Measurements from ENCODE around the gene NPAS3. TPM values are rescaled to one million over a fixed set of nuclear protein-coding genes. Genes with fewer than 3 reads are reported as not detected.

The NPAS3 gene
- total RNA-seq, 1 experiment from 2014 or later = not detected

GRCh38 chr14:33201116-33201515 is 262.4 kb downstream of the NPAS3 start:
- Histone ChIP-seq H3K9ac (ENCODE audit: low read length) (no peak overlapping the region), H3K4me1 (ENCODE audit: control insufficient read depth in 1 of 2, insufficient read depth in 2 of 2, low read length in 2 of 2) (no peaks in the 10 kb centered on the region), H3K4me2 (ENCODE audit: low read length) (no peak overlapping the region), H2AFZ (ENCODE audit: low read depth, low read length, poor library complexity, severe bottlenecking) (no peak overlapping the region), H4K20me1 (ENCODE audit: insufficient read depth) (no peaks in the 10 kb centered on the region), H3K79me2 (ENCODE audit: insufficient read depth, low read length) (no peaks in the 10 kb centered on the region), H3K9me2 (ENCODE audit: insufficient read depth) (no peaks in the 10 kb centered on the region), H3K27ac (ENCODE audit: low read depth, low read length) (no peak overlapping the region), H3K27me3 (ENCODE audit: insufficient read depth, low read length) (no peaks in the 10 kb centered on the region), H3K4me3 (replicated peaks in 1 of 2; ENCODE audit: low read depth in 1 of 2, low read length in 2 of 2) (no peak overlapping the region), H3K36me3 (ENCODE audit: control insufficient read depth in 1 of 2, insufficient read depth in 2 of 2, low read length in 2 of 2) (no peaks in the 10 kb centered on the region), H3K9me3 (ENCODE audit: control insufficient read depth in 1 of 2, insufficient read depth in 1 of 2, low read depth in 1 of 2, low read length in 2 of 2) (no peaks in the 10 kb centered on the region)
- ATAC-seq (no peak), DNase-seq (ENCODE audit: low read depth, low spot score) (no peak)
- POLR2A ChIA-PET = no interaction called here
- intact Hi-C loops (cut with micrococcal nuclease) = no loop called here
- TF ChIP-seq SIN3A (IDR thresholded peaks at IDR 0.05; ENCODE audit: low read depth) = no peak
- no TSS peak for BruUV-seq (replicated peaks)
- CTCF ChIA-PET = no interaction called here
- RAD21 ChIA-PET (ENCODE audit: low non-redundant PET in 1 of 2, low total read pairs in 2 of 2, uncharacterized antibody in 2 of 2, unreplicated experiment in 2 of 2) = no interaction called here

GRCh38 chr14:33206981-33207380 is 268.3 kb downstream of the NPAS3 start:
- intact Hi-C loops (cut with micrococcal nuclease) = no loop called here
- Histone ChIP-seq H3K27me3 (ENCODE audit: insufficient read depth, low read length) (no peaks in the 10 kb centered on the region), H3K9me3 (ENCODE audit: control insufficient read depth in 1 of 2, insufficient read depth in 1 of 2, low read depth in 1 of 2, low read length in 2 of 2) (no peaks in the 10 kb centered on the region), H3K36me3 (ENCODE audit: control insufficient read depth in 1 of 2, insufficient read depth in 2 of 2, low read length in 2 of 2) (no peaks in the 10 kb centered on the region), H3K4me3 (replicated peaks in 1 of 2; ENCODE audit: low read depth in 1 of 2, low read length in 2 of 2) (no peak overlapping the region), H3K9me2 (ENCODE audit: insufficient read depth) (no peaks in the 10 kb centered on the region), H3K27ac (ENCODE audit: low read depth, low read length) (no peak overlapping the region), H3K79me2 (ENCODE audit: insufficient read depth, low read length) (no peaks in the 10 kb centered on the region), H3K9ac (ENCODE audit: low read length) (no peak overlapping the region), H4K20me1 (ENCODE audit: insufficient read depth) (no peaks in the 10 kb centered on the region), H3K4me2 (ENCODE audit: low read length) (no peak overlapping the region), H3K4me1 (ENCODE audit: control insufficient read depth in 1 of 2, insufficient read depth in 2 of 2, low read length in 2 of 2) (no peaks in the 10 kb centered on the region), H2AFZ (ENCODE audit: low read depth, low read length, poor library complexity, severe bottlenecking) (no peak overlapping the region)
- ChIA-PET CTCF (no interaction called here), RAD21 (ENCODE audit: low non-redundant PET in 1 of 2, low total read pairs in 2 of 2, uncharacterized antibody in 2 of 2, unreplicated experiment in 2 of 2) (no interaction called here), POLR2A (no interaction called here)
- TF ChIP-seq FOSL1 (IDR thresholded peaks at IDR 0.05; ENCODE audit: low read depth) (no peak), CTCF (IDR thresholded peaks at IDR 0.05 in 2 of 3, conservative IDR thresholded peaks at IDR 0.05 in 1 of 3; ENCODE audit: borderline replicate concordance in 1 of 3, insufficient read depth in 1 of 3, low read depth in 2 of 3, low read length in 2 of 3) (no peak), ATF3 (IDR thresholded peaks at IDR 0.05) (no peak), ZBTB33 (IDR thresholded peaks at IDR 0.05; ENCODE audit: extremely low read depth, insufficient replicate concordance, low read length) (no peak), ZNF274 (IDR thresholded peaks at IDR 0.05; ENCODE audit: low read depth, low read length) (no peak), CEBPB (IDR thresholded peaks at IDR 0.05; ENCODE audit: low read depth) (no peak), JUND (IDR thresholded peaks at IDR 0.05) (no peak), MAX (IDR thresholded peaks at IDR 0.05) (no peak), EGR1 (IDR thresholded peaks at IDR 0.05; ENCODE audit: low read depth) (no peak), CBX3 (IDR thresholded peaks at IDR 0.05; ENCODE audit: low read depth) (no peak), POLR2A (IDR thresholded peaks at IDR 0.05; ENCODE audit: borderline replicate concordance, extremely low read depth, insufficient read depth, insufficient read length) (no peak), POLR2AphosphoS5 (IDR thresholded peaks at IDR 0.05; ENCODE audit: low read depth, low read length) (no peak), TCF7L2 (IDR thresholded peaks at IDR 0.05; ENCODE audit: borderline replicate concordance, extremely low read depth, insufficient read depth, insufficient read length) (no peak)
- no peak for ATAC-seq
- BruUV-seq (replicated peaks) = no TSS peak
- DNase-seq (ENCODE audit: low read depth, low spot score) = no peak
